BE2C (cell line): ENCODE results near the gene SRGAP1.
"Not testable (repeated sequence)": the region's sequence is repeated elsewhere in the genome, so short reads cannot be mapped to it uniquely, and the experiment has no call there.

Experiments
- DNase-seq: peaks from one replicate; pipeline ENCODE4 v3.0.0-alpha.2; 2020
- H3K27me3 ChIP-seq: fragments of 250-450 bp; sonication (Bioruptor Pico); 2 replicates; pipeline ENCODE4 v1.5.1; 2020; ENCODE audit warnings: mild to moderate bottlenecking
- H3K36me3 ChIP-seq: fragments of 250-450 bp; sonication (Bioruptor Pico); 2 replicates; pipeline ENCODE4 v1.5.1; 2020; ENCODE audit warnings: mild to moderate bottlenecking
- H3K4me1 ChIP-seq: fragments of 250-450 bp; sonication (Bioruptor Pico); 2 replicates; pipeline ENCODE4 v1.5.1; 2020
- H3K4me3 ChIP-seq: 2 replicates; pipeline ENCODE4 v1.5.1; 2011; ENCODE audit warnings: low read depth, low read length
- H3K9me3 ChIP-seq: fragments of 250-450 bp; sonication (Bioruptor Pico); 2 replicates; pipeline ENCODE4 v1.5.1; 2020
- CTCF ChIP-seq: IDR thresholded peaks from 2 replicates; pipeline ENCODE4 v1.5.1; 2012; ENCODE audit warnings: mild to moderate bottlenecking, low read depth, low read length

SRGAP1 gene

GRCh38 chr12:63857771-63858670 is 13.5 kb downstream of the SRGAP1 start:
- Histone ChIP-seq H3K27me3 (no peaks in the 10 kb centered on the region), H3K9me3 (no peaks in the 10 kb centered on the region), H3K4me3 (no peak overlapping the region), H3K4me1 (peaks cover 5% of the 10 kb centered on the region; the same call in 1 of the 2 replicates), H3K36me3 (no peaks in the 10 kb centered on the region; the same call in none of the 2 replicates)
- DNase-seq = no peak
- no peak for TF ChIP-seq CTCF

GRCh38 chr12:63859880-63860279 is 15.4 kb downstream of the SRGAP1 start:
- H3K36me3 ChIP-seq, DNase-seq, H3K27me3 ChIP-seq, H3K9me3 ChIP-seq, H3K4me1 ChIP-seq, H3K4me3 ChIP-seq: not testable (repeated sequence)

DNA sequence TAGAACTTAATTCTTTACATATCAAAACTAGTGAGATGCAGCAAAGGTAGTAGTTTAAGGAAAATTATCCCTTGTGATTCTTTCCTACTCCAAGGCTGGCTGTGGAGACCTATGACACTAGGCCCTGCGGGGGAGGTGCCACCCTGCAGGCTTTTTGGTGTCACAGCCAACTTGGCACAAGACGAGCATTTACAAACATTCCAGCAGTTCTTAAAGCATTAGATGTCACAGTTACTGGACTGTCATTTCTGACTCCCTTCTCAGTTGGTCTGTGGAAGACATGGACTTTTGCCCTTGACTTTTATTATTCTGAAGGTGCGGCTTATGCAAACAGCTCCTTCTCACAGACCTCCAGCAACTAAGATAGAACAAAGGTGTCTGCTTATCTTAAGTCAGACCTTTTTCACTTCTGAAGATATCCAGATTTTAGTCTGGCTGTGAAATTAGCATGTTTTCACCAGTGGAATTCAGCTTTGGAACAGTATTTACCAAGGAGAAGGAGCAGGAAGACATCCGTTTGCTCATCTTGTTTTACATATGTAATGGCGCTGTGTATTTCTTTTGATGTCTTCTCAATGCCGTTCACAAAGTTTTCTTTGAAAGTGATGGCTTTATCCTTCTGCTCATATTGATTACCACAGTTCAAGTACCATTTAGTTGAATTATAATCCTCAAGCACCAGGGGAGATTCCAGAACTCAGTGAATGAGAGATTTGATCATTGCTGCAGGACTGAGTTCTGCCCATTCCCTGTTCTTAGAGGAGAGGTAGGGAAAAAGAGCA is 17.9 kb downstream of the SRGAP1 start:
- Histone ChIP-seq H3K36me3 (peaks cover 3% of the 10 kb centered on the region; the same call in 1 of the 2 replicates), H3K4me3 (no peak overlapping the region), H3K9me3 (no peaks in the 10 kb centered on the region), H3K27me3 (no peaks in the 10 kb centered on the region), H3K4me1 (peaks cover 5% of the 10 kb centered on the region)
- no peak for TF ChIP-seq CTCF
- DNase-seq = no peak

DNA sequence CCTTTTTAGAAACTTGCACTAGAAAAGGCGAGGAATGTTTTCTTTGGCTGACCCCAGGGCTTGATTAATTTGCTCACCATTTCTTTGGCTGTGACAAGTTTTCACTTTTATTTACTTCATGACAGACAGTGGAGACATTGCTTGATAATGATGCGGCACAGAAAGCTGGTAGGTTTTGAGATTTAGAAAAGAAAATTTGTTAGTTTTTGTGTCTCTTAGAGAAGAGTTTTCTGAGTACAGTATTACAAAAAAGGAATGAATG is 18.4 kb downstream of the SRGAP1 start:
- Histone ChIP-seq H3K27me3 (no peaks in the 10 kb centered on the region), H3K4me3 (no peak overlapping the region), H3K9me3 (no peaks in the 10 kb centered on the region), H3K4me1 (peaks cover 5% of the 10 kb centered on the region), H3K36me3 (peaks cover 3% of the 10 kb centered on the region; the same call in 1 of the 2 replicates)
- no peak for TF ChIP-seq CTCF
- DNase-seq = no peak

DNA sequence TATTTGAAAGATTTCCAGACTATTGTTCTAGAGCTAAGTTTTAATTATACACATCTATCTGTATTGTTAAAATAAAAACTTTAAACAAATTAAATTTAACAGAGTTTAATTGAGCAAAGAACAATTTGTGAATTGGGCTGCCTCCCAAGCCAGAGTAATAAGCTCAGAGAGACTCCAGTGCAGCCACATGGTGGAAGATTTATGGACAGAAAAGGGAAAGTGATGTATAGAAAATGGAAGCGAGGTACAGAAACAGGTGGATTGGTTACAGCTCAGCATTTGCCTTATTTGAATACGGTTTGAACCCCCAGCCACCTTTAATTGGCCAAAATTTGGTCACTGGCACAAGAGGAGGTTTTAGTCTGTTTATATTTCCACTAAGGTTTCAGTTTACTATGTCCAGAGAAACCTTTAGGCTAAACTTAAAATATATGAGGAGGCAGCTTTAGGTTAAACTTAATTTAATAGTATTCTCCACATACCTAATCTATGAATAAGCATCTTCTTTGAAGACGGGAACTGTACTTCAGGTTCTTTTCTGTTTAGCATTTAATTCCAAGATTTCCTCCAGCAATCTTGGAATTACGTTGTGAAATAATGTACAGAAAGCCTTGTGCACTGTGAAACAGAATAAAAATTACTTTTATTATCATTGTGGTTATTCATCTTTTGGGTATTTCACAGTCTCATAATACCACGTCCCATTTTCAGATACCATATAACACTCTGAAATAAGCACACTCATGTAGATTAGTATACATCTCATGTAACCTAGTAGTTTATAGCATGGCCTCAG is 19.4 kb downstream of the SRGAP1 start:
- peaks cover 5% of the 10 kb centered on the region for H3K4me1 ChIP-seq
- no peaks in the 10 kb centered on the region for H3K9me3 ChIP-seq
- no peaks in the 10 kb centered on the region for H3K27me3 ChIP-seq
- no peak for DNase-seq
- H3K36me3 ChIP-seq = peaks cover 3% of the 10 kb centered on the region; the same call in 1 of the 2 replicates
- no peak for TF ChIP-seq CTCF
- no peak overlapping the region for H3K4me3 ChIP-seq

- H3K4me3 ChIP-seq = no peak overlapping the region
- DNase-seq = no peak
- no peak for TF ChIP-seq CTCF
- peaks cover 3% of the 10 kb centered on the region; the same call in 1 of the 2 replicates for H3K36me3 ChIP-seq
- H3K4me1 ChIP-seq = peaks cover 10% of the 10 kb centered on the region
- H3K9me3 ChIP-seq = no peaks in the 10 kb centered on the region
- no peaks in the 10 kb centered on the region for H3K27me3 ChIP-seq
Observed at GRCh38 chr12:63864454-63864706, 19.9 kb downstream of the SRGAP1 start.
